G401.6 (cell line): ENCODE measurements around the gene SRGAP3.
"Not testable (repeated sequence)": the region's sequence is repeated elsewhere in the genome, so short reads cannot be mapped to it uniquely, and the experiment has no call there.

Experiments used
- FAIRE-seq: peaks from 2 replicates; lab custom pipeline; 2012; peaks lifted over from hg19 to GRCh38; lab: Jason Lieb, UNC

The SRGAP3 gene

DNA sequence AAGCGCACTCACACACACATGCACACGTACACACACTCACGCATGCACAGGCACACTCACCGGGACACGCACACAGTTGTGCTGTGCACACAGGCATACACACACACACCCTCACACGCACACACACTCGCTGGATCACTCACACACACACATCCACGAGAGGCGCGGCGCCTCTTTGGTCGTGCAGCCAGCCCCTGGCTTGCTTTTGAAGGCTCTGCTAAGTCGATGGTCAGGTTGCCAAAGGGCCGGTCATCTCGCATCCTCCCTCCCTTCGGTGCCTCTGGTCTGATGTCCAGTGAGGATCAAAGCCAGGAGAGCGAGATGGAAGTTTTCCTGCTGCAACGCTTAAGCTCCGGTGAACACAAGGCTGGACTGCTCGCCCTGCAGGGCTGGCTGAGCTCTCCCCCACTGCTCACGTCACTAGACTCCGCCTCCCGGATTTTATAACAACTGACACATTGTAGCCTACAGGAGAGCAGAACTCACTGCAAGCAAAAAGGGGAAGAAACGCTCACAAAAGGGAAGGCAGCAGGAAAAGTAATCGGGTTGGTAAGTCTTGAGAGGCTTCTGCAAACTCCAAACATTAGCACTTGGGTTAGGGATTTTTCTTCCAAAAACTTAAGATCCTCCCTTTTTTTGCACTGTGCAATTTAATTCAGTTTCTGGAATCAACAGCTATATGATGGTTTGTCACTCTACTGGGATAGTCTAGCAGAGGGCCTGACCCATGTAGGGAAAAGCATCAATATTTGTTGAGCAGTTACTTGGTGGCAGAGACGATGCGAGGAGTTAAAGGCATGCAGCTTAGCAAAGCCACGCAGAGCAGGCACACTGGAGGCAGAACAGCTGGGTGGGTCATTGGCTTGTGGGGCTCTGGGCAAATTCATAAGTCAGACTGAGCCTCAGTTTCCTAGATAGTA, at the start of gene SRGAP3:
TSS of gene SRGAP3 (minus strand) at position 374 of the 920 bp plus-strand sequence. CDS start 695 bp downstream, outside the sequence.
- FAIRE-seq: no peak

DNA sequence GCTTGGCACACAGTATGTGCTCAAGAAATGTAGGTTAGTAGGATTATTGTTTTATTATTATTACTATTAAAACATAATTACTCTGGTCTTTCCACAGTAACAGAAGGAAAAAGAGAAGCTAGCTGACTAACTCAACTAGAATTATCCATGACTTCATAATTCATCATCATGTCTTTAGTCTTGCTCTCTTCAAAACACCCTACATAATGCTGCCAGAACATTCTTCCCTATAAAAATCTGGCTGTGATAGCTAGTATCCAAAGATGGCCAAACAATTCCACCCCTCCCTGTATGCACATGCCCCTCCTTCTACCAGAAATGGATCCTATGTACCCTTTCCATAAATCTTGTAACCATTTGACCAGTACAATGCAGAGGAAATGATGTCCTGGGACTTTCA, 48.8 kb upstream of the SRGAP3 start:
- FAIRE-seq: no peak

DNA sequence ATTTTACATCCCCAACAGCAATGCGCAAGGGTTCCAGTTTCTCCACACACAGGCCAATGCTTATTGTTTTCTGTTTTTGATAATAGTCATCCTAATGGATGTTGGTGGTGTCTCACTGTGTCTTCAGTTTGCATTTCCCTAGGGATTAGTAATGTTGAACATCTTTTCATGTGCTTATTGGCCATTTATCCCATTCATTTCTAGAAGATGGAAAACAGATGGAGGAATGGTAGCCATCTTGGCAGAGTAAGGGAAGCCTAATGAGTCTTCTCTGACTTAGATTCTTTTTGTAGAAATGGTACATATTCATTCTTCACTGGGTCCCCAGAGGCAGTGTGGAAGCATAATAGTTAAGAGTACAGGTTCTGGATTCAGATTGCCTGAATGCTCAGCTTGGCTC, 46.8 kb upstream of the SRGAP3 start:
- no peak for FAIRE-seq

DNA sequence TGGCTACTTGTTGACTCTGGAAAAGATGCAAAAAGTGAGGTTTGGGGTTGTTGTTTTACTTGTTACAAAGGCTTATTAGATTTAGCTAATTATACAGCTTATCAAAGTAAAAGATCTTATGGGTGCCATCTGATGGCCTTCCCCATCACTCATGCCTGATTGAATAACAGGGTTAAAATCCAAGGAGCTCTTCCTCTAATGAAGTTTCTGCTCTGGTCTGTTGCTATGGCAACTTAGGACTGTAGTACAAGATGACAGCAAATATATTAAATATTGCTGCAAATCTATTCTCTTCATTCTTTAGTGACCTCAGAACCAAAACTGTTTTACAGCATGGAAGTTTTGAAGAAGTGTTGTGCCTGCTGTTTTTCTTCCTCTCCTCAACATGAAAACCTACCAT, 45.6 kb upstream of the SRGAP3 start:
- no peak for FAIRE-seq

DNA sequence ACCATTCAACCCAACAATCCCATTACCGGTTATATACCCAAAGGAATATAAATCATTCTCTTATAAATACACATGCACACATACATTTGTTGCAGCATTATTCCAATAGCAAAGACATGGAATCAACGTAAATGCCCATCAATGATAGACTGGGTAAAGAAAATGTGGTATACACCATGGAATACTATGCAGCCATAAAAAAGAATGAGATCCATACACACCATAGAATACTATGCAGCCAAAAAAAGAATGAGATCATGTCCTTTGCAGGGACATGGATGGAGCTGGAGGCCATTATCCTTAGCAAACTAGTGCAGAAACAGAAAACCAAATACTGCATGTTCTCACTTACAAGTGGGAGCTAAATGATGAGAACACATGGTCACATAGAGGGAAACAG, 44.5 kb upstream of the SRGAP3 start:
- not testable (repeated sequence) for FAIRE-seq

DNA sequence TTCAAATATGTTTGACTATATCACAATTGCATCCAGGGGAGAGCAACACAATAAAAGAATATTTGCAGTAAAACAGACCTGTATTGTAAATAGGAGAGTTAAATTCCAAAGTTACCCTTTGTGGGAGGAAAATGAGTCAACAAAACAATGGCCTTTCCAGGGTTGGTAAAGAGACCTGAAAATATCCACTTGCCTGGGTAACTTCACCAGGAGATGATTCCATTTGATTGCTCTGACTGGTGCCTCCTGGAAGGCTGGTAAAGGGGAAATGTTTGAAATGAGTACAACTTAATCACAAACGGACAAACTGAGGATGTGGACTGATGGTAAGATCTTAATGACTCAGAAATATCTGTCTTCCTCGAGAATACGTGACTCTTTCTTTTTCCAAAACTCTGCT, 43.6 kb upstream of the SRGAP3 start:
- FAIRE-seq: no peak

DNA sequence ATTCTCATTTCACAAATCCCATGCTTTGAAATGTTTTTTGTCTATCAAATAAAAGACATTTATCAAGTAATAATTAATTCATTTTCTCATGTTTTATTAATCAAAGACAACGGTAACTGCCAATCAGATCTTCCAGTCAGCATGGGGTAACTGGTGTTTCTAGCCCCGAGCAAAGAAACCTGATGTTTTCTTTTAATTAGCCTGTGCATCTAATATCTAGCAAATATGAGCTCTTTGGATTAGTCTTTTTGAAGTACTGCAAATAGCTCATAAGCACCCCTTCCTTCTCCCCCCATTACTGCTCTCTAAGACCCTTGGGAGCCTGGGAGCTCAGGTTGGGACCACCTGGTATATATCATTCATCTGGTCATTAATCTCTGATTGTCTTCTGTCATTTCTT, 43.1 kb upstream of the SRGAP3 start:
- FAIRE-seq: no peak

DNA sequence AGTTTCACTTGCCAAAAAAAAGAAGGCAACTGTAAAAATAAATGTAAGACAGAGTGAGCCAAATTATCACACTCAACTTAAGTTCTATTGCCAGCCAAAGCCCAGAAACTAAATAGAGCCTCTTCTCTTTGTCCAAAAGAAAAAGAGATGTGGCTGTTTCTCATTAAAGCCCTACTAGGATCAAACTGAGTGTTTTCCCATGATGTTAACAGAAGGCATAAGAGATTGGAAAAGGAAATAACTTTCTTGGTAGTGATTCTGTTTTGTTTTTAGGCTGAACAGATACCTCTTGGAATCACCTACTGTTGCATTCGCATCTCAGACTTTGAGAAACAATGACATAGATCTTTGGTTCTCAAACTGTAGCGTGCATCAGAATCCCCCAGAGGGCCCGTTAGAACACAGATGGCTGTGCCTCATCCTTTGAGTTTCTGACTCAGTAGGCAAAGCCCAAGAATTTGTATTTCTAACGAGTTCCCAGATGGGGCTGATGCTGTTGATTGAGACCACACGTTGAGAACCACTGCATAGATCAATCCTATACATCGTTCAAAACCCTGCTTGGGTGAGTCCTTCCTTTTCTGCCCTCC, 42.5 kb upstream of the SRGAP3 start:
- FAIRE-seq: no peak

DNA sequence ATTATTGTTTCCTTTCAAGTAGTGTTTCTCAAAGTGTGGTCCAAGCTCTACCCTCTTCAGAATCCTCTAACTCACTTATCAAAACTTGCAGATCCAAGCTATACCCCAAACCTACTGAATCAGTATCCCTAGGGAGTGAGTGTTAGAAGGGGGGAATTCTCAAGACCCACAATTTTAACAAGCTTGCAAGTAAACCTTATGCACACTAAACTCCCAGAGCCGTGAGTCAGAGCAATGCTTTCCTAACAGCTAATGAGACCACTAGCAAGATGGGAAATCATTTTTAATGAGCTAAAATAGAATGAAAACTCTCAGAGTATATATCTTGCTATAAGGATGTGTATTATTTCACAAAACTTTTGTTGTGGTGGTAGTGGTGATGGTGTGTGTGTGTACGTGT, 41.1 kb upstream of the SRGAP3 start:
- no peak for FAIRE-seq

DNA sequence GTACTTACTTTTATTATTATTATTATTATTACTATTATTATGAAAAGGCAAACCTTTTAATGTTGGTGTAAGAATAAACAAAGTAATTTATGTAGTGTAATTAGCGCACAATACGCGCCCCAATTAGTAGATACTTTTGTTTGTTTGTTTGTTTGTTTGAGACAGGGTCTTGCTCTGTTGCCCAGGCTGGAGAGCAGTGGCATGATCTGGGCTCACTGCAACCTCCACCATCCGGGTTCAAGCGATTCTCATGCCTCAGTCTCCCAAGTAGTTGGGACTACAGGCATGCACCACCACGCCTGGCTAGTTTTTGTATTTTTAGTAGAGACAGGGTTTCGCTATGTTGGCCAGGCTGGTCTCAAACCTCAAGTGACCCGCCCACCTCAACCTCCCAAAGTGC, 32.1 kb upstream of the SRGAP3 start:
- FAIRE-seq: not testable (repeated sequence)

DNA sequence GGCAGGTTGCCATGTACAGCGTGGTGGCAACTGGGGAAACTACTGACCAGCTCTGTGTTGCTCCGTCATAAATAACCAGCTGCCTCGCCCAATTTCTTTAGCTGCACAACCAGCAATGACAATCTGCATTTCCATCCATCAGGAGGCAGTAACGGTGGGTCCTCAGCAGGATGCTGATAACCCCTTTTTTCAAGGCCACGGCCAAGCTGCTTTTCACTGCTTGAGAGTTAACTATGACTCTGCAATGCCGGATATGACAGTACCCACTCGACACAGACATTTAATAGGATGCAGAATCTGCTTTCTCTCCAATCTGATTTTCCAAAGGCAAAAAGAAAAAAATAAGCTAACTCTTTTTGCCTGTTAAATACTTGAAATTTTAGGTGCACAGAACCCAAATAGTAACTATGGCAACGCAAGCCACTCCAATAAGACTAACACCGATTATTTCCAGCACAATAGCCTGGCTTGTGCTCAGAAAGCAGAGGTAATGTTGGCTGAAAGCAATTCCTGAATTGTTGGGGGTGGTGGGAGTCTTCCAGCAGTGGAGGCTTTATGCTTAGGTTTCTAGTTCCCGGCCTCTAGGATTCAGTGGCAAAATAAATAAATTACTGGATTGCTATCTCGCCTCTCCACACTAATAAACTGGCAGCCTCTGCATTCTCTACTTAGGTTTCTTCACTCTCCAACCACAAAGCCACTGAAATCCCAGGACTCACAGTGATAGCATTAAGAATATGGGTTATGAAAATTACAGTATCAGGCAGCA, 31.2 kb upstream of the SRGAP3 start:
- FAIRE-seq: no peak

DNA sequence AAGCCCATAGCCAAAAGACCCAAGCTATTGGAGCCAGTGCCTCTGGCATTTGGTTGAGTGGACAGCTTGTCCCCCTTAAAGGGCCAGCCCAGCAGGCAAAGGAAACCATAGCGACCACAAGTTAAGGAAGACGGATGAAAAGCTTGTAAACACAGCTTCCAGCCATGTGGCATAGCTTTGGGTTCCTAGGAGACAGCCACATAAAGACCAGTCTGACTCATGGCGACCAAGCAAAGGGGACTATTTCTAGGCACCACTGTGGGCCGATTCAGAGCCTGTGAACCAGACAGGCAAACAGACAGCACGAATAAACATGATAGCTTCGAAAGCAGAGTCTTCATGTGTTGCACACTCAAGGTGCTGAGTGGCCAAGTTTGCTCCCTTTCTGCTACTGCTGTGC, 30.5 kb upstream of the SRGAP3 start:
- FAIRE-seq: no peak

DNA sequence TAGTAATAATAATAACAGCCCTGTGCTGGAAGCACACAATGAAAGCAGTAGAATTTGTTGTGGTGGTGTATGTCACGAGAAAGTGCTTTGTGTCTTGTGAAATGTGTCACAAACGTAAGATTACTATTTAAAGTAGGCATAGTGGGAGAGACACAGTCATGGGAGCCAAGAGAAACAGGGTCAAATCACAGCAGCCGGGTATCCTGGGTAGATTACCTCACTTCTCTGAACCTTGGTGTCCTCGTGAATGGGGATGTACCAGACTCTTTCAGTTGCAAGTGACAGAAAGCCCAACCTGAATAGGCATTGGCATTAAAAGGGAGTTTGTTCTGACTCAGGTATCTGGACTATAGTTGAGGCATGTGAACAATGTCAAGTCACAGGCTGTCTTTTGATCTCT, 29.1 kb upstream of the SRGAP3 start:
- FAIRE-seq: no peak

DNA sequence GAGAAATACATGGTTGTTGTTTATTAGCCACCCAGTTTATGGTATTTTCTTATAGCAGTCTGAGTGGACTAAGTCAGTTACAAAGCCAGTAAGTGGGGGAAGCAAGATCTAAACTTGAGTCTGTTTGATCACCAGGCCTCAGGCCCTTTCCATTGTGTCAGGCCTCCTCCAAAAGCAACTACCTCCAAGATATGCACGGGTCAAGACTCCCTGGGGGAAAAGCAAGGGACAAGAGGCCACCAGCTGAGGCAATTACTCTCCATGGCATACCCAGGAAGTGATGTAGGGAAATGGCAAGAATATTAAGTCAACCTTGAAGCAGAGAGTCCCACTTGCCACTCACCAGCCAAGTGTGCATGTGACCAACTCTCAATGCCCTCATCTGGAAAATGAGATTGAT, 28.6 kb upstream of the SRGAP3 start:
- no peak for FAIRE-seq

DNA sequence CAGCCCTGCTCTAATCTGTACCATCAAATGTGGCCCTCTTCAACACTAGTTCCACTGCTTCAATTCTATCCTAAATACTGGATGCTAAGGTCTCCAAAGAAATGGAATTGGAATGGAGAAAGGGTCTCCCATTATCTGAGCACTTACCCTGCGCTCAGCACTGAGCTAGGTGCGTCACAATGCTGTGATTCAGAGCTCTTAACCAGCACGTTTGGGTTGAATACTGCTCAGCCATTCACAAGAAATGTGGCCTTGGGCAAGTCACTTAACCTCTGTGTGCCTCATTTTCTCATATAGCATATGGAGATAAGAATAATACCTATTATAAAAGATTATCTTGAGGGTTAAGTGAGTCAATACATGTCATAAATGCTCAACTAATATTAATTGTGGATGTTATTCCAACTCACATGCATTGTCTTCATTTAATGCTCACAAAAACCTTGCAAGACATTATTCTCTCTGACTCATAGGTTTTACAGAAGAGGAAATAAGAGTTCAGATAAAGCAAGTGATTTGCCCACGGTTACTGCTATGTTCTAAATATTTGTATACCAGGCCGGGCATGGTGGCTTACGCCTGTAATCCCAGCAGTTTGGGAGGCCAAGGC, 27.4 kb upstream of the SRGAP3 start:
- FAIRE-seq: no peak

DNA sequence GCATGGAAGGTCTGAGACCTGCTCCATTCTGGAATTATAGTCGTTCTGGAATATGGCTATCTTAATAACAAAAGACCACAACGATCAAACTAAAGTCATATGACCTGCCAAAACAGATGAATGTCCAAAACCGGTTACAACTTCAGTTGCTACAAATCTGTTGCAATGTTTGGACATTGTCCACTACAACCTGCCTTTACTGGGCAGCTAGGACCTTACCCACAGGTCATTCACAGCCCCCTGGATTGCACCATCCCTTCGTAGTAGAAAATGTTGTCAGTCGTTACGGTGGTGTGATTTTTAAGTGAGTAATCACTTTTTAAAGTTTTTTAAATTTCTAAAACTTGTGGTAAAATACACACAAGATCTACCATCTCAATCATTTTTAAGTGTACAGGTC, 22.5 kb upstream of the SRGAP3 start:
- FAIRE-seq: no peak

DNA sequence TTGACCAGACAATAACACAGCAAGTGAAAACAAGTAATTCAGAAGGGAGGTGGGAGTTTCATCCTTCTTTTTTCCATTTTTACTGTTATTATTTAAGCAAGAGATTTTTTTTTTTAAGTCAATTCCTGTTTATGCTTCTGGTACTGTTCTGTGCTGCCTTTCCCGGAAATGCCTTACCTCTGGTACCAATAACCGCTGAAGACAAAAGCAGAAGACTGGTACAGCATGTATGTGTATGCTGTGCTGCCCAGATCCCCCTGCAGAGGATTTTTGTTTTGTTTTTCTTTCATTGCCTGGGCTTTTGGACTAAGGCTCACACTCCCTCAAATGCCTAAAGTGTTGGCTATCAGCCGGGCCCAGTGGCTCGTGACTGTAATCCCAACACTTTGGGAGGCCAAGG, 21.3 kb upstream of the SRGAP3 start:
- no peak for FAIRE-seq

DNA sequence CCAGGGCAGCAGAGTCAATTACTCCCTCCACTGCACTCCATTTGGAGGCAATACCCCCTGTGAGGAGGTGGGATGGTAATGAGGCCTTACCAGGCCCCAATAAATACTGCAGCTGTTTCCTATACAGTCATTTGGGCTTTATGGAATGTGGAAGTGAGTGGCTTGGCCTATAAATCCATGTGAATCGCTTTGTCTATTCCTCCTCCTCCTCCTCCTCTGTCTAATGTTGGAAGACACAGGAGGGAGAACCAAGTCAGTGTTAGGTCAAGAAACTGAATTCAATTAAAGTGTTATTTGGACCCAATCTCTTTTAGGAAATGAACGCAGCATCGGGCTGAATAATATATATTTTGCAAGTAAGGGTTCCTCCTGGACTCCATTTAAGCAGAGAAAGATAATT, 17.3 kb upstream of the SRGAP3 start:
- FAIRE-seq: no peak

DNA sequence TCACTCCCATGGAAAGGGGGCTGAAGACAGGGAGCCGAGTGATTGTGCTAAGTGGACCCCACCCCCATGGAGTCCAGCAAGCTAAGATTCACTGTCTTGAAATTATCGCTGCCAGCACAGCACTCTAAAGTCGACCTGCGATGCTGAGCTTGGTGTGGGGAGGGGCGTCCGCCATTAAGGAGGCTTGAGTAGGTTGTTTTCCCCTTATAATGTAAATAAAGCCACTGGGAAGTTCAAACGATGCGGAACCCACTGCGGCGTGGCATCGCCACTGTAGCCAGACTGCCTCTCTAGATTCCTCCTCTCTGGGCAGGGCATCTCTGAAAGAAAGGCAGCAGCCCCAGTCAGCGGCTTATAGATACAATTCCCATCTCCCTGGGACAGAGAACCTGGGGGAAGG, 10.9 kb upstream of the SRGAP3 start:
- FAIRE-seq: no peak

DNA sequence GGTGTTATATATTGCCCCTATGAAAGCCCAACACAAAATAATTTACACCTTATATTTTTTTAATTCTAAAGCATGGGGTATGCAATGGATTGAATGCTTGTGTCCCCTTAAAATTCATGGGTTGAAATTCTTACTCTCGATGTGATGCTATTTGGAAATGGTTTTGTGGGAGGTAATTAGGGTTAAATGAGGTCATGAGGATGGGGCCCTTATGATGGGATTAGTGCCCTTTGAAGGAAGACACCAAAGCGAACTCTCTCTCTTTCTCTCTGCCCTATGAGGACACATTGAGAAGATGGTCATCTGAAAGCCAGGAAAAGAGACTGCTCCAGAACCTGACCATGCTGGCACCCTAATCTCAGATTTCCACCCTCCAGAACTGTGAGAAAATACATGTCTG, 7.6 kb upstream of the SRGAP3 start:
- no peak for FAIRE-seq

DNA sequence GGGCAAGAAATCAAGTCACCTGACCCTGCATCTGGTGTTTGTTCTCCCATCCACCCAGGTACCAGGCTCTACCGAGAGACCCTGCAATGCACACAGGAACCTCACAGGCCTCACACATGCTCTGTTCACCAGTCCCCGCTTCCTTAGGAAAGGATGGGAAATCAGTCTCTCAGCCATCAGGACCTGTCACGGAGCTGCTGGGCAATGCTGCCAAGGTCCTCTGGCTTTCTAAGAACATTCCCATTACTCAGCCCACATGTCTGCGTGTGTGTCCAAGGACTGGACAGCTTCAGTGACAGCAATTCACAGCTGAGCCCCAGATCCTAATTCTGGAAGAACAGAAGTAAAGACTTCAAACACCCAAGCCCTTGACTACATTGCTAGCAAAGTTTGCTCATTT, 6.5 kb upstream of the SRGAP3 start:
- FAIRE-seq: no peak

DNA sequence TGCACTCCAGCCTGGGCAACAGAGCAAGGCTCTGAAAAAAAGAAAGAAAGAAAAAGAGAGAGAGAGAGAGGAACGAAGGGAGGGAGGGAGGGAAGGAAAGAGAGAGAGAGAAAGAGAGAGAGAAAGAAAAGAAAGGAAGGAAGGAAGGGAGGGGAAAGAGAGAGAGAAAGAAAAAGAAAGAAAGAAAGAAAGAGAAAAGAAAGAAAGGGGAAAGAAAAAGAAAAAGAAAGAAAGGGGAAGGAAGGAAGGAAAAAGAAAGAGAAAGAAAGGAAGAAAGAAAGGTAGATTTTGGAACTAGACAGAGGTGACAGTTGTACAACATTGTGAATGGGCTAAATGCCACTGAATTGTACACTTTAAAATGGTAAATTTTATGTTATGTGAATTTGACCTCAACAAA, 5.3 kb upstream of the SRGAP3 start:
- no peak for FAIRE-seq

DNA sequence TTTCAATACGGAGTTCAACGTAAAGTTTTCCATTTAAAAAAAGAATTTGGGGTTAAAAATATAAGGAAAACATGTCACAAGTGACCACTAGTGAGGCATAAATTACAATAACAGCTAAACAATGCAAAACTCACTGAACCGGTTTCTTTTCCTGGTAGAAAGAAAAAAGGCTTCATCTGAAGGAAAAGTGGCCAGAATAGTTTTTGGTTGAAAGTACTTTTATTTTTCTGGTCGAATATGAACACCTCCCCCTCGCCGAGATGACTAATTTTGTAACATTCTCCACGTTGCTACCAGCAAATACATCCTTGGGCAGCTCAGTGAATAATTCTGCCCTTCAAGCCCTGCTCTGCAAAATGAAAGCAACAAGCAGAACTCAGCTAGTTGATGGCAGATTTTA, 3.9 kb upstream of the SRGAP3 start:
- no peak for FAIRE-seq
